DMS114 treated with DMSO at 0.1 percent for 48 hours (cell line): ENCODE measurements around the gene USP8.

Experiments used
- DNase-seq: peaks from one replicate; lab custom pipeline; 2025; ENCODE audit not compliant: unreplicated experiment; lab: John Stamatoyannopoulos, UW

The USP8 gene

GRCh38 chr15:50531766-50532165 lies 107.6 kb downstream of the USP8 start:
- no peak for DNase-seq

DNA sequence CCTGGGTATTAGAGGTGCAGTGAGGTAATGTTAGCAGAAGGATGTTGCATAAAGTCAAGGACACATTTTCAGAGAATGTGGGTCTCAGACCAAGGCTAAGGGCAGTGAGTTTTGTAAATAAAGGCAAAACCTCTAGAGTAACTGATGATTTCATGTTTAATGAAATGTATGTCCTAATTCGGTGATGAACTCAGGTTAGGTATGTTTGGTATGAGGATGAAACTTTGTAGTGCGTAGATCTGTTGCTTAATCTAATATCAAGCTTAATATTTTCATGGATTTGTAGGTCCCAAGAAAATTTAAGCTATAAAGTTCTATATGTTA lies 118.6 kb downstream of the USP8 start:
- no peak for DNase-seq

DNA sequence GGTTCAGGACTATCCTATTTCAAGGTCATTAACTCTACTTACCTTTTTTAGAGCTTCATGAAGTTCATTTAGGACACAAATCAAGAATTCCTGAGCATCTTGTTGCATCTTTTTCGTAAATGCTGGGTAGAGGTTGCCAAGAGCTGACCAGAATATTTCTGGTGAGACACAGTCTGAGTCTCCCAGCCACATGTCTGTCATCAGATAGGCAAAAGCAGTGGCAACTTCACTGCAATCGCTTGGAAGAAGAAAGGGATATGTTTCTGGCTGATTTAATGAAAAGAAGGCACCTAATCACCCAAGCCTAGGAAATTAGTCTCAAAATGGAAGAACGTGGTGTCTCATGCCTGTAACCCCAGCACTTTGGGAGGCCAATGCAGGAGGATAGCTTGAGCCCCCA lies 119.4 kb downstream of the USP8 start:
- DNase-seq = no peak

DNA sequence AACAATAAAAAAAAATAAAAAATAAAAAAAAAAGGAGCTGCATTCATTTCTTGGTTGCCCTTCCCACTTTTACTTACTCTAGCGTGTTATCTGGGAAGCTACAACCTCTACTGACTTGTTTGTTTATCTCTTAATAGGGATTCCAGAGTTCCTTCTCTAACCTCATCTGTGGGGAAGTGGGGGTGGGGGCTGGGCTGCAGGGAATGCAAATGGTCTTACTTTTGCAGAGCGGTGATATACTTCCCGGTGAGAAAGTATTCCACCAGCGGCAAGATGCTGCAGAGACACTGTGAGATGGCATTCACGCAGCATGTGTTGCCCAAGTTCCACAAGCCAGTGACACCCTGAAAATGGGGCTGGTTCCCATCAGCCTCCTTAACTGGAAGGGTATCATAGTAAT lies 120.2 kb downstream of the USP8 start:
- DNase-seq = no peak

DNA sequence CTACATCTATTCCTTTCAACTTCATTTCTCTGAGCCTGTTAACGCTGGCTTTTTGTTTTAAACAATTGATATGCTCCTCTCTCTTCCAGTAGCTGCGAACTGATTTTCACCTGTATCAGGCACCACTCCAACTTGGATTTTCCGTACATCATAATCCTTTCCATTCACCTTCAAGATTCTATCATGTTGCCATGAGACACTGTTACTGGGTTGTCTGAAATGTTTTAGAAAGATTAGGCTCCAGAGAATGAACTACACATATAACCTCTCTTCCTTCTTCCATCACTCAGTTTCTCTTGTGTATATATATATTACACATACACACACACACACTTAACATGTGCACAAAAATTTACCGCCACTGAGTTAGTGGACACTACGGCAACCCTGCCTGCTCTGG lies 122.4 kb downstream of the USP8 start, which contains the start of gene USP50:
TSS of gene USP50 (minus strand) at position 101 of the 400 bp plus-strand sequence. CDS start 141 bp downstream, outside the sequence.
- DNase-seq = no peak

- DNase-seq = no peak
Observed at GRCh38 chr15:50549326-50549725, 125.1 kb downstream of the USP8 start.

DNA sequence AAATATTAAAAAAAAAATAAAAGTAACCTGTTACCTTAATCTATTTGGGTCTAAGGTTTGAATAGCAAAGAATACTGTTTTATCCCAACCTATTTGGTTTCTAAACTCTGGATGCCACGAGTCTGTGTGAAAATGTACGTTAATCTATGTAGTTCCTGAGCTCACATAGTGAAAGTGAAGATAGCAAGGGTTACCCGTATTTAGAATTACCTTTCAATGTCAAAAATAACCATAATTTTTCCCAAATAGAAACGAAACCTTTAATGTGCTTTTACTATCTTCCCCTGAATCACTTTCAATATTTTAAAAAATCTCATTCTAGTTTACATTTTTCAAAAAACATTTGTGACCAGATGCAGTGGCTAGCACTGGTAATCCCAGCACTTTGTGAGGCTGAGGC lies 128.0 kb downstream of the USP8 start:
- DNase-seq = no peak

DNA sequence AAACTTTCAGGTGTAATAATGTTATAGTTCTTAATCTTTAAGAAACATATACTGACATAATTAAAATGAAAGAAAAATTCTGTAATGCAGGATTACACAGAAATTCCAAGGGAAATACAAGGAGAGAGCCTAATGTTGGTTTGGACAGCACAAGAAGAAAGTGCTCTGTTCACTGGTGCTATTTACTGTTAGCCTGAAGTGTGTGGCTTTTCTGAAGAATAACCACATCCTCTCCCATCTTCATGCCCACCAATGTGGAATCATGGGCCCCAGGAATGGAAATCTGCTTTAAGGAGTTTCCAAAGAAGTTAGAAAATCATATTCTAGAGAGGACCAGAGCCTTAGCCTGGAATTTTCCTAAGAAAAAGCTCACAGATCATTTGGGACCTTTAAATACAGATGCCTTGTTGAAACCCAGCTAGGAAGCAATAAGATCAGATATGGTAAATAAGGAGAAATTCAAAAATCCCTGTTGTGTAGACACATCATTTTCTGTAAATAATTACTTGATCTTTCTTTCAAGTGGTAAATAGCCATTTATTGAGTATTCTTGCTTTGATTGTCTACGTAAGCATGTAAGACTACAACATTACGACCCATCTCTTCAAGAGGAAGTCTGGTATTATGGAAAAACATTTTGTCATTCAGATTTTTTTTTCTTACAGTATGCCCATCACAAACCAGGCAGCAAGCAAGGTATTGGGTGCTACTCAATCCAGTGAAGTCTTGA lies 132.6 kb downstream of the USP8 start:
- DNase-seq = no peak

DNA sequence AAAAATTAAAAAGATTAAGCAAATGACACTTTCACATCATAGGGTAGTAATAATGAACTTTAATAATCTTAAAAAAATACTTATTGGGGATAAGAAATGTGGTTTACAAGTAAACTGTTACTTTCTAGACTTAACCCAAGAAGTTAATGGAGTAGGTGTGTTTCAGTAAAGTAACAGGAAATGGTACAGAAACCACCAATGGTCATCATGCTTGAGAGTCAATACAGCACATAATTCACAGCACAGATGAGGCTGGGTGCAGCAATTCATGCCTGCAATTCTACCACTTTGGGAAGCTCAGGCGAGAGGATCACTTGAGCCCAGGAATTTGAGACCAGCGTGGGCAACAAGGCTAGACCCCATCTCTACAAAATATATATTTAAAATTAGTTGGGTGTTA lies 133.8 kb downstream of the USP8 start:
- DNase-seq = no peak

DNA sequence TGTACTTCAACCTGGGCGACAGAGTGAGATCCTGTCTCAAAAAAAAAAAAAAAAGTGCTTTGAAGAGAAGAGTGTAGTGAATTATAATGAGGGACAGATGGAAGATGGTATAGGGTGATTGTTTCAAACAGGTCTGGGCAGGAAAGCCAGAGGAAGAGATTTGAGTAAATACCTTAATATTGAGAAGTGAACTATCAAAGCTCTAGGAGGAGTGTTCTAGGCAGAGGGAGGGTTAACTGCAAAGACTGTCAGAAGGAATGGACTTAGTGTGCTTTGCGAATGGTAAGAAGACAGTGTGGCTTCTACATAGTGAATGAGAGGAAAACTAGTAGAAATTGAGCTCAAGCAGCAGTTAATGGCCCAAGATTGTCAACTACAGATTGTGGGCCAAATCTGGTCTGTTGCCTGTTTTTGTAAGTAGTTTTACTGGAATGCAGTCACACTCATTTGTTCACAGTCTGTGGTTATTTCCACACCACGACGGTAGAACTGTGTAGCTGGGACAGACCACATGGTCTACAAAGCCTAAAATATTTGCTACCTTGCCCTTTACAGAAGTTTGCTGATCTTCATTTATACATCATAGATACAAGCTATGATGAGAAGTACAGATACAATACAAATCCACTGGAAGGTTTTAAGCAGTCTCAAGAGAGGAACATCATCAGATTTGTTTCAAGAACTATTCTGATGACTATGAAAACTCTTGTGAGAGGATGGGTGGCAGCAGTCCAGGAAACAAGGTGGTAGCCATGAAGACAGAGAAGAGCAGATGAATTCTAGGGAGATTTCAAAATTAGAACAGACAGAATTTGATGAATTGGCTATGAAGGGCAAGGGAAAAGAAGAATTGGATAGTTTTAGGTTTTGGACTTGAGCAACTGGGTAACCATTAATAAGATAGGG lies 138.8 kb downstream of the USP8 start:
- DNase-seq = no peak

GRCh38 chr15:50563756-50564155 lies 139.6 kb downstream of the USP8 start:
- DNase-seq = no peak
